Panc1 (cell line): ENCODE measurements around the gene CUL1. TPM values are rescaled to one million over a fixed set of nuclear protein-coding genes. Genes with fewer than 3 reads are reported as not detected.
A peak's percentile ranks its signal among the peaks of the same experiment; 100 is the strongest.

Experiments
- ATAC-seq: fragments of 200-7000 bp; cut with Tn5 transposase; 2 replicates; pipeline ENCODE4 v1.9.1; 2020; ENCODE audit warnings: mild to moderate bottlenecking, moderate library complexity
- BruUV-seq: library from RNA; stranded (reverse); fragments of 400-500 nt; replicated peaks from 2 replicates; lab custom pipeline; 2021; lab: Mats Ljungman, UMichigan
- CTCF ChIA-PET: fragments of 300-600 bp; sonication (Branson Sonifier 250); formaldehyde crosslinking; loops from one replicate; lab custom pipeline; 2022; ENCODE audit warnings: antibody characterized with exemption; lab: Charles Lee
- POLR2A ChIA-PET: fragments of 300-600 bp; sonication (Branson Sonifier 250); formaldehyde crosslinking; loops from one replicate; lab custom pipeline; 2022; ENCODE audit warnings: antibody characterized with exemption; lab: Charles Lee
- DNase-seq: peaks from one replicate; pipeline ENCODE4 v3.0.0-alpha.2; 2010; ENCODE audit warnings: low read depth, low spot score
- H3K27ac ChIP-seq: 2 replicates; pipeline ENCODE4 v1.5.1; 2011; ENCODE audit warnings: mild to moderate bottlenecking, low read length, inconsistent platforms
- H3K27me3 ChIP-seq: fragments of 200-500 bp; sonication (Bioruptor generic); 2 replicates; pipeline ENCODE4 v1.6.0; 2014; ENCODE audit warnings: low read length, inconsistent platforms; ENCODE audit not compliant: control insufficient read depth, insufficient read depth
- H3K36me3 ChIP-seq: fragments of 200-500 bp; sonication (Bioruptor generic); 2 replicates; pipeline ENCODE4 v1.5.1; 2014; ENCODE audit warnings: inconsistent platforms, mild to moderate bottlenecking, low read length, moderate library complexity; ENCODE audit not compliant: control insufficient read depth, insufficient read depth
- H3K4me1 ChIP-seq: 2 replicates; pipeline ENCODE4 v1.5.1; 2011; ENCODE audit warnings: inconsistent platforms, mild to moderate bottlenecking, low read length, moderate library complexity; ENCODE audit not compliant: control insufficient read depth, insufficient read depth
- H3K4me3 ChIP-seq, 2 experiments: 2 replicates each; pipeline ENCODE4 v1.5.1; 2011 to 2012; ENCODE audit warnings: low read depth in 2 of 2, low read length in 2 of 2, mild to moderate bottlenecking in 2 of 2, inconsistent platforms in 1 of 2, moderate library complexity in 1 of 2
- H3K9me3 ChIP-seq: fragments of 200-500 bp; sonication (Bioruptor generic); 2 replicates; pipeline ENCODE4 v1.5.1; 2014; ENCODE audit warnings: low read depth, mild to moderate bottlenecking, inconsistent platforms, low read length, moderate library complexity; ENCODE audit not compliant: control insufficient read depth, insufficient read depth
- POLR2AphosphoS5 ChIP-seq: IDR thresholded peaks from 2 replicates; pipeline ENCODE4 v1.6.1; 2012; ENCODE audit warnings: mild to moderate bottlenecking, low read depth, low read length, moderate library complexity
- SIN3A ChIP-seq: IDR thresholded peaks from 2 replicates; pipeline ENCODE4 v1.6.1; 2012; ENCODE audit warnings: low read depth, mild to moderate bottlenecking, low read length, moderate library complexity, borderline replicate concordance; ENCODE audit not compliant: insufficient read depth
- TCF7L2 ChIP-seq: IDR thresholded peaks from 2 replicates; pipeline ENCODE4 v1.6.1; 2011; ENCODE audit warnings: mild to moderate bottlenecking, low read depth, low read length, inconsistent platforms
- in situ Hi-C: cut with HindIII; loops from 2 replicates; pipeline ENCODE4 v1.10.0; 2016; ENCODE audit warnings: low sequenced_read_pairs, low pct_unique_long_range_greater_than_20kb
- intact Hi-C: fragments of 100-400 bp; cut with micrococcal nuclease; formaldehyde crosslinking; loops from one replicate; pipeline ENCODE4 v1.10.0; 2022; ENCODE audit not compliant: unreplicated experiment
- total RNA-seq: library from RNA; stranded (reverse); gene quantifications from one replicate; pipeline ENCODE4 v1.2.1, GENCODE V29; 2021; ENCODE audit not compliant: unreplicated experiment
- TF ChIP-seq, protein P1 (sequence below): fragments of 450-650 bp; IDR thresholded peaks from 2 replicates; pipeline ENCODE4 v1.5.1; 2017; ENCODE audit warnings: mild to moderate bottlenecking
- TF ChIP-seq, protein P2 (sequence below), 2 experiments: IDR thresholded peaks; 2 replicates each; pipeline ENCODE4 v1.6.1; 2011 to 2012; ENCODE audit warnings: low read depth in 2 of 2, control low read depth in 1 of 2, low read length in 1 of 2, mild to moderate bottlenecking in 1 of 2, moderate library complexity in 1 of 2; ENCODE audit not compliant: insufficient read depth in 1 of 2

Gene CUL1
- total RNA-seq, 1 experiment from 2014 or later = 60.6 TPM

DNA sequence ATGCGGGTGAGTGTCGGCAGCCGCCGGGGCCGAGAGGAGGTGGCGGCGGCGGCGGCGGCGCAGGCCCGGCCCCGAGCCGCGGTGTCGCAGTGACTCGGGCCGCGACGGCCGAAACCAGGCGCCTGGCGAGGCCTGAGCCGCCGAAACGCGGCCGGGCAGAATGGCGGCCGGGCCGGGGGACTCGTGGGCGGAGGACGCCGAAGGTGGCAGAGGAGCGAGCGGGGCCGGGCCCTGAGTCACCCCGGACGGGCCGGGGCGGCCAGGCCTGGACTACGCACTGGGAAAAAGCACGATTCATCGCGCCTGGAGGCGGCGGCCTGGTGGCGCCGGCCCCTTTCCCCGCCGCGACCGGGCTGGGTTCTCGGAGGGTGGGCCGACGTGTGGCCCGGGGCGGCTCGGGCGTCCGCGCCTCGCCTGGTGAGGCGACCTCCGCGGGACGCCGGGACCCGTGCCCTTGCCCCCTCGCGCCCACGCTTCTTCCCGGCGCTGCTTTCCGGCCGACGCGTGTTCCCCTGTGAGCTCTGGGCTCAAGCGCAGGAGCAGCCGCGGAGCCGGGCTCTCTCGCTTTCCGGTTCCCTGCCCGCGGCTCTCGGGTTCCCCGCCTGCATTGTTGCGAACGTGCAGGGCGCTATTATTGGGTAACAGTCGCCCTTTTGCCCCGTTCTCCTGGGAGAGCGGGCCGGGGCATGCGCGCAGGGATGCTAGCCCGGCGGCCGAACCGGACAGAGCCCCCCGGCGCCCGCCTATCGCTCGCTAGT is 500 bp downstream of the CUL1 start:
- H3K36me3 ChIP-seq = peaks cover 2% of the 10 kb centered on the region; the same call in 1 of the 2 replicates
- TF ChIP-seq SIN3A (no peak; the same call in 1 of the 2 replicates), POLR2AphosphoS5 (no peak), TCF7L2 (no peak)
- TF ChIP-seq, protein P1, sequence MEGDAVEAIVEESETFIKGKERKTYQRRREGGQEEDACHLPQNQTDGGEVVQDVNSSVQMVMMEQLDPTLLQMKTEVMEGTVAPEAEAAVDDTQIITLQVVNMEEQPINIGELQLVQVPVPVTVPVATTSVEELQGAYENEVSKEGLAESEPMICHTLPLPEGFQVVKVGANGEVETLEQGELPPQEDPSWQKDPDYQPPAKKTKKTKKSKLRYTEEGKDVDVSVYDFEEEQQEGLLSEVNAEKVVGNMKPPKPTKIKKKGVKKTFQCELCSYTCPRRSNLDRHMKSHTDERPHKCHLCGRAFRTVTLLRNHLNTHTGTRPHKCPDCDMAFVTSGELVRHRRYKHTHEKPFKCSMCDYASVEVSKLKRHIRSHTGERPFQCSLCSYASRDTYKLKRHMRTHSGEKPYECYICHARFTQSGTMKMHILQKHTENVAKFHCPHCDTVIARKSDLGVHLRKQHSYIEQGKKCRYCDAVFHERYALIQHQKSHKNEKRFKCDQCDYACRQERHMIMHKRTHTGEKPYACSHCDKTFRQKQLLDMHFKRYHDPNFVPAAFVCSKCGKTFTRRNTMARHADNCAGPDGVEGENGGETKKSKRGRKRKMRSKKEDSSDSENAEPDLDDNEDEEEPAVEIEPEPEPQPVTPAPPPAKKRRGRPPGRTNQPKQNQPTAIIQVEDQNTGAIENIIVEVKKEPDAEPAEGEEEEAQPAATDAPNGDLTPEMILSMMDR = no peak
- TF ChIP-seq, protein P2, sequence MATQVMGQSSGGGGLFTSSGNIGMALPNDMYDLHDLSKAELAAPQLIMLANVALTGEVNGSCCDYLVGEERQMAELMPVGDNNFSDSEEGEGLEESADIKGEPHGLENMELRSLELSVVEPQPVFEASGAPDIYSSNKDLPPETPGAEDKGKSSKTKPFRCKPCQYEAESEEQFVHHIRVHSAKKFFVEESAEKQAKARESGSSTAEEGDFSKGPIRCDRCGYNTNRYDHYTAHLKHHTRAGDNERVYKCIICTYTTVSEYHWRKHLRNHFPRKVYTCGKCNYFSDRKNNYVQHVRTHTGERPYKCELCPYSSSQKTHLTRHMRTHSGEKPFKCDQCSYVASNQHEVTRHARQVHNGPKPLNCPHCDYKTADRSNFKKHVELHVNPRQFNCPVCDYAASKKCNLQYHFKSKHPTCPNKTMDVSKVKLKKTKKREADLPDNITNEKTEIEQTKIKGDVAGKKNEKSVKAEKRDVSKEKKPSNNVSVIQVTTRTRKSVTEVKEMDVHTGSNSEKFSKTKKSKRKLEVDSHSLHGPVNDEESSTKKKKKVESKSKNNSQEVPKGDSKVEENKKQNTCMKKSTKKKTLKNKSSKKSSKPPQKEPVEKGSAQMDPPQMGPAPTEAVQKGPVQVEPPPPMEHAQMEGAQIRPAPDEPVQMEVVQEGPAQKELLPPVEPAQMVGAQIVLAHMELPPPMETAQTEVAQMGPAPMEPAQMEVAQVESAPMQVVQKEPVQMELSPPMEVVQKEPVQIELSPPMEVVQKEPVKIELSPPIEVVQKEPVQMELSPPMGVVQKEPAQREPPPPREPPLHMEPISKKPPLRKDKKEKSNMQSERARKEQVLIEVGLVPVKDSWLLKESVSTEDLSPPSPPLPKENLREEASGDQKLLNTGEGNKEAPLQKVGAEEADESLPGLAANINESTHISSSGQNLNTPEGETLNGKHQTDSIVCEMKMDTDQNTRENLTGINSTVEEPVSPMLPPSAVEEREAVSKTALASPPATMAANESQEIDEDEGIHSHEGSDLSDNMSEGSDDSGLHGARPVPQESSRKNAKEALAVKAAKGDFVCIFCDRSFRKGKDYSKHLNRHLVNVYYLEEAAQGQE (IDR thresholded peaks at IDR 0.05; ENCODE audit: insufficient read depth in 1 of 2, low read depth in 2 of 2, low read length in 1 of 2) = no peak
- H3K4me3 ChIP-seq = peak overlapping the region; percentile 69 to 72
- ATAC-seq = peak; percentile 64
- no TSS peak for BruUV-seq
- H3K4me1 ChIP-seq = peaks cover 40% of the 10 kb centered on the region
- intact Hi-C loops (no loop called here), in situ Hi-C loops (no loop called here)
- no peaks in the 10 kb centered on the region for H3K27me3 ChIP-seq
- ChIA-PET POLR2A (interaction anchor here (0.8 to 1.2 kb wide), 2 partner anchors 224 to 242 kb away, joined by 3 to 7 read pairs; no protein-coding TSS in a partner anchor), CTCF (no interaction called here)
- H3K9me3 ChIP-seq = no peaks in the 10 kb centered on the region
- peak overlapping the region; percentile 77 for H3K27ac ChIP-seq
- DNase-seq = no peak

DNA sequence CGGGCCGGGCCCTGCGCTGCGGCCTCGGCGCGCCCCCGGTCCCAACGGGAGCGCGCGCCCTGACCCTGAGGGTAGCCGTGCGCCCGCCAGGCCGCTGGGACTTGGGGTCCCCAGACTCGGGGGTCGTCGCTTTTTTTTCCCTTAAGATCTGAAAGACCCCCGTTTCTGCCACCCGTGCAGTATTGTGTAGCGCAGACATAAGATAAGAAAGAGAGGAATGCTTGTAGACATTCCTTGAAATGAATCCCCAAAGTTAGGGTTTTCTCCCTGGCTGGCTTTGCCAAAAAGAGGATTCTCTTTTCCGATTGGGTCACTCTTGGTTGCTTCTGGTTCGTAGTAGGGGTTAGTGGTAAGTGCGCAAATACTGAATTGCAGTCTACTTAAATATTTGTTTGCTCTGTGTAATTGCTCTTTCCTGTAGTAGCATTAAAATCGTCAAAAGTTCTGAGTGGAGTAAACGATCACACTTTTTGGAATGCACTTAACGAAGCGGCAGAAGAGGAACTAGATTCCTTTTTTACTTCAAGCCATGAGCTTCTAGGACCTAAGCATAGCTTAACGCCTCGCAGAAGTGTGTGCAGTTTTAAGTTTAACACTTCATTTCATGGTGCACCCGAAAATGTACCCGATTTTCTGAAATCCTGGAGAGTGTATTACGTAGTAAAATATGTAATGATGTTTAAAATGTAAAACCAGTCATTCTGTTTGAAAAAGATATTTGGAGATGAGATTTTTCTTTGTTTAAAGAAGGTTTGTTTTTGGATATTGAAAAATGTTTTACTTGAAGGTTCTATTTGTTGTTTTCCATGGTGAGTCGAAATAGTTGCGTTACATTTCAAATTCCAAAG is 1.3 kb downstream of the CUL1 start:
- DNase-seq (peak; percentile 25), ATAC-seq (no peak)
- TF ChIP-seq TCF7L2 (no peak), POLR2AphosphoS5 (no peak), SIN3A (no peak)
- TF ChIP-seq, protein P1 = no peak
- TF ChIP-seq, protein P2 (IDR thresholded peaks at IDR 0.05; ENCODE audit: insufficient read depth in 1 of 2, low read depth in 2 of 2, low read length in 1 of 2) = no peak
- TSS peak; percentile 69 for BruUV-seq
- POLR2A ChIA-PET = no interaction called here
- H3K36me3 ChIP-seq = peaks cover 2% of the 10 kb centered on the region; the same call in 1 of the 2 replicates
- intact Hi-C loops = no loop called here
- H3K27me3 ChIP-seq = no peaks in the 10 kb centered on the region
- H3K9me3 ChIP-seq = no peaks in the 10 kb centered on the region
- peak overlapping the region; percentile 77 for H3K27ac ChIP-seq
- CTCF ChIA-PET = no interaction called here
- H3K4me3 ChIP-seq = peak overlapping the region; percentile 69 to 72
- in situ Hi-C loops = loop anchor here (10.0 kb wide), 1 partner anchor 245 kb away; no protein-coding TSS in a partner anchor
- peaks cover 46% of the 10 kb centered on the region for H3K4me1 ChIP-seq
